DOHH2 (cell line): ENCODE measurements around the gene DNAJC27.
"Not testable (repeated sequence)": the region's sequence is repeated elsewhere in the genome, so short reads cannot be mapped to it uniquely, and the experiment has no call there.

Experiments
- H3F3A ChIP-seq: fragments of 200-600 bp; sonication (generic), shearing (Covaris generic); 2 replicates; pipeline ENCODE4 v1.6.0; 2016; ENCODE audit warnings: antibody characterized with exemption, mild to moderate bottlenecking; ENCODE audit not compliant: control insufficient read depth, insufficient read depth
- H3K27ac ChIP-seq: fragments of 200-600 bp; sonication (generic); 2 replicates; pipeline ENCODE4 v1.5.1; 2014; ENCODE audit warnings: low read depth, mild to moderate bottlenecking, low read length, moderate library complexity
- H3K27me3 ChIP-seq: fragments of 200-600 bp; sonication (generic); 2 replicates; pipeline ENCODE4 v1.6.1; 2014; ENCODE audit warnings: mild to moderate bottlenecking, low read length, mixed read lengths; ENCODE audit not compliant: control insufficient read depth
- H3K36me3 ChIP-seq: fragments of 200-600 bp; sonication (generic); 2 replicates; pipeline ENCODE4 v1.6.1; 2014; ENCODE audit warnings: mild to moderate bottlenecking, low read length, moderate library complexity, mixed read lengths; ENCODE audit not compliant: control insufficient read depth
- H3K4me1 ChIP-seq: fragments of 200-600 bp; sonication (generic); 2 replicates; pipeline ENCODE4 v1.6.1; 2014; ENCODE audit warnings: mild to moderate bottlenecking, low read length, mixed read lengths; ENCODE audit not compliant: control insufficient read depth
- H3K4me2 ChIP-seq: fragments of 200-600 bp; sonication (generic); 2 replicates; pipeline ENCODE4 v1.6.0; 2014; ENCODE audit warnings: mild to moderate bottlenecking, low read length, moderate library complexity
- H3K4me3 ChIP-seq: fragments of 200-600 bp; sonication (generic); 2 replicates; pipeline ENCODE4 v1.5.1; 2014; ENCODE audit warnings: mild to moderate bottlenecking, low read length, mixed read lengths
- H3K79me2 ChIP-seq: fragments of 200-600 bp; sonication (generic); 2 replicates; pipeline ENCODE4 v1.6.1; 2014; ENCODE audit warnings: mild to moderate bottlenecking, low read length, mixed read lengths; ENCODE audit not compliant: control insufficient read depth
- H3K9me2 ChIP-seq: fragments of 200-600 bp; sonication (generic); replicated peaks from 2 replicates; pipeline ENCODE4 v1.6.1; 2014; ENCODE audit warnings: mild to moderate bottlenecking, low read length, mixed read lengths; ENCODE audit not compliant: control insufficient read depth
- H3K9me3 ChIP-seq: fragments of 200-600 bp; sonication (generic); 2 replicates; pipeline ENCODE4 v1.6.1; 2014; ENCODE audit warnings: antibody characterized with exemption, low read length, mixed read lengths; ENCODE audit not compliant: control insufficient read depth, insufficient read depth
- H4K20me1 ChIP-seq: fragments of 200-600 bp; sonication (generic); 2 replicates; pipeline ENCODE4 v1.6.0; 2014; ENCODE audit warnings: low read depth, mild to moderate bottlenecking, antibody characterized with exemption, low read length, moderate library complexity; ENCODE audit not compliant: control insufficient read depth, insufficient read depth
- EZH2phosphoT487 ChIP-seq: fragments of 200-600 bp; sonication (generic); IDR thresholded peaks from 2 replicates; pipeline ENCODE4 v1.6.1; 2017; ENCODE audit warnings: borderline replicate concordance, mild to moderate bottlenecking, antibody characterized with exemption, low read length, moderate library complexity, mixed read lengths
- TF ChIP-seq, protein P1 (sequence below): fragments of 200-600 bp; sonication (generic); IDR thresholded peaks from one replicate; pipeline ENCODE4 v1.5.1; 2014; ENCODE audit warnings: antibody characterized with exemption, mild to moderate bottlenecking, low read depth, low read length; ENCODE audit not compliant: poor library complexity, severe bottlenecking

The DNAJC27 gene

DNA sequence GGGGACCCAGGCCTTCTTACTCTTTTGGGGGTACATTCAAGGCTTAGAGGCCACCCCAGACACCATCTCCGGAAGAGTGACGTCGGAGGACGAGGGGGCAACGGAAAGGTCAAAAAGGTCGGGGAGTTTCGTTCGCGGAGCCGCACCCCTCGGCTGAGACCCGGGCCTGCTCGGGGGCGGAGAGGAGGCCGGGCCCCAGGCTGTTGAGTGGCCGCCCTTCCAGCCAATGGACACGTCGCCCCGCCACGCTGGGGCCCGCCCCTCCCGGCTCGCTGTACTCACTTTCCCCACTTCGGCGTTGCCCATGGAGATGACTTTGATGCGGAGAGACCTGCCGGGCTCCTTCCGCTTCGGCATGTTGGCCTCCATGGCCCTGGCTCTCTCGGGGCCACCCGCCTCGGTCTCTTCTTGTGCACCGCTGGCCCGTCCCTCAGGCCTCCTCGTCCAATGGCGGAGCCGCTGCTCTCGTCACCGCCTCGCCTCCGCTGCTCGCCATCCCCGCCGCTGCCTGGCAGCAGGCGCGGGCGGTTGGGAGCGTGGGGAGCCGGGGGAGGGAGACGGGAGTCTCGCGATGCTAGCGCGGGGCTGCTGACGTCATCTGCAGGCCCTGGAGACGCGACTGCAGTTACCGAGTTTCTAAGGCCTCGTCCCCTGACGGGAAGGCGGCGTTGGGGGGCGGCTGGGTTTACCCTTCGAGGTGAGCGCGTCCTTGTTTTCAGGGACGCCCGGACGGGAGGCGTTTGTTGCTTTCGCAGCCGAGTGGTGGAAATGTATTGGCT, at the start of gene DNAJC27:
DNAJC27 (minus strand) TSS at position 420 of the 779 bp plus-strand sequence; CDS start at position 369, 51 bp downstream.
- H3K4me2 ChIP-seq: peak within 1 kb of the TSS; percentile 97

DNA sequence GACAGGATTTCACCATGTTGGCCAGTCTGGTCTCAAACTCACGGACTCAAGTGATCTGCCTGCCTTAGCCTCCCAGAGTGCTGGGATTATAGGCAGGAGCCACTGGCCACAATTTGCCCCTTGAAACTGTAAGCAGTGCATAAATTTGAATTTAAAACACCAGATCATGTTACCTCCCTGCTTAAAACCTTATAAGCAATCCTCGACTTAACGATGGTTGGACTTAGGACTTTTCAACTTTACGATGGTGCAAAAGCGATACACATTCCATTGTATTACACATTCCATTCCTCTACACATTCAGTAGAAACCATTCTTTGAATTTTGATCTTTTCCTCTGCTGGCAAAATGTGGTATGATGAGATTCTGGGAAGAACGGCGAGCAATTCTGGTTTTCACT, 46.9 kb upstream of the DNAJC27 start:
- no peaks in the 10 kb centered on the region for H3F3A ChIP-seq
- H3K79me2 ChIP-seq: no peaks in the 10 kb centered on the region
- no peaks in the 10 kb centered on the region for H3K4me1 ChIP-seq
- no peaks in the 10 kb centered on the region for H3K9me2 ChIP-seq
- TF ChIP-seq, protein P1, sequence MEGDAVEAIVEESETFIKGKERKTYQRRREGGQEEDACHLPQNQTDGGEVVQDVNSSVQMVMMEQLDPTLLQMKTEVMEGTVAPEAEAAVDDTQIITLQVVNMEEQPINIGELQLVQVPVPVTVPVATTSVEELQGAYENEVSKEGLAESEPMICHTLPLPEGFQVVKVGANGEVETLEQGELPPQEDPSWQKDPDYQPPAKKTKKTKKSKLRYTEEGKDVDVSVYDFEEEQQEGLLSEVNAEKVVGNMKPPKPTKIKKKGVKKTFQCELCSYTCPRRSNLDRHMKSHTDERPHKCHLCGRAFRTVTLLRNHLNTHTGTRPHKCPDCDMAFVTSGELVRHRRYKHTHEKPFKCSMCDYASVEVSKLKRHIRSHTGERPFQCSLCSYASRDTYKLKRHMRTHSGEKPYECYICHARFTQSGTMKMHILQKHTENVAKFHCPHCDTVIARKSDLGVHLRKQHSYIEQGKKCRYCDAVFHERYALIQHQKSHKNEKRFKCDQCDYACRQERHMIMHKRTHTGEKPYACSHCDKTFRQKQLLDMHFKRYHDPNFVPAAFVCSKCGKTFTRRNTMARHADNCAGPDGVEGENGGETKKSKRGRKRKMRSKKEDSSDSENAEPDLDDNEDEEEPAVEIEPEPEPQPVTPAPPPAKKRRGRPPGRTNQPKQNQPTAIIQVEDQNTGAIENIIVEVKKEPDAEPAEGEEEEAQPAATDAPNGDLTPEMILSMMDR: no peak
- no peak for TF ChIP-seq EZH2phosphoT487
- no peaks in the 10 kb centered on the region for H4K20me1 ChIP-seq
- no peaks in the 10 kb centered on the region for H3K9me3 ChIP-seq
- no peak overlapping the region for H3K4me3 ChIP-seq
- no peak overlapping the region for H3K27ac ChIP-seq
- no peaks in the 10 kb centered on the region for H3K36me3 ChIP-seq
- no peak overlapping the region for H3K4me2 ChIP-seq
- peaks cover 17% of the 10 kb centered on the region for H3K27me3 ChIP-seq

More for the DNA sequence above, at the start of gene DNAJC27:
- Histone ChIP-seq H3K9me3 (no peaks in the 10 kb centered on the region), H4K20me1 (no peaks in the 10 kb centered on the region; the same call in 1 of the 2 replicates), H3K27me3 (no peaks in the 10 kb centered on the region), H3K79me2 (peaks cover 46% of the 10 kb centered on the region), H3F3A (0 out of 2 replicates have a peak, but pooled peaks cover 3% of the 10 kb centered on the region), H3K4me1 (peaks cover 17% of the 10 kb centered on the region), H3K36me3 (peaks cover 5% of the 10 kb centered on the region), H3K27ac (peak within 1 kb of the TSS; percentile 83), H3K9me2 (no peaks in the 10 kb centered on the region), H3K4me3 (peak within 1 kb of the TSS; percentile 82)
- TF ChIP-seq, protein P1: no peak

DNA sequence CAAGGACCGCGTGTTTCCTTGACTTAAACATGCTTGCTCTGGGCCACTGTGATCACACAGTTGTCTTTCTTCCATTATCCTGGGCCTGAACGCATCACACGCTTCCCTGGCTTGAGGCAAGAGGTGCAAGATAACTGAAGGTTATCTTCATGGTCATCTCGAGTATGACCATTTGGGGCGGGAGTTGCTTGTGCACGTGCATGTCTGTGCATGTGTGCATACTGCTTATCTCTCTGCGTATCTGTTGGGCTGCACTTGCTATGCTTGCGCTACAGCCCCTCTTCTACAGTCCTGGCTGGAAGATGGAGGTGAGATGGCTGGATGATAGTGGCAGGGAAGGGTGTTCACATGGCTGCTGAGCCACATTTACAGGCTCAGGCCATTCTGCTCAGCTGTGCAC, 42.9 kb upstream of the DNAJC27 start:
- Histone ChIP-seq H3K4me3 (no peak overlapping the region), H3K27me3 (peaks cover 6% of the 10 kb centered on the region; the same call in 1 of the 2 replicates), H3K4me1 (no peaks in the 10 kb centered on the region), H3K9me2 (no peaks in the 10 kb centered on the region), H4K20me1 (no peaks in the 10 kb centered on the region), H3K79me2 (no peaks in the 10 kb centered on the region), H3F3A (no peaks in the 10 kb centered on the region), H3K27ac (no peak overlapping the region), H3K36me3 (no peaks in the 10 kb centered on the region), H3K4me2 (no peak overlapping the region), H3K9me3 (no peaks in the 10 kb centered on the region)
- TF ChIP-seq EZH2phosphoT487: no peak
- TF ChIP-seq, protein P1: no peak

DNA sequence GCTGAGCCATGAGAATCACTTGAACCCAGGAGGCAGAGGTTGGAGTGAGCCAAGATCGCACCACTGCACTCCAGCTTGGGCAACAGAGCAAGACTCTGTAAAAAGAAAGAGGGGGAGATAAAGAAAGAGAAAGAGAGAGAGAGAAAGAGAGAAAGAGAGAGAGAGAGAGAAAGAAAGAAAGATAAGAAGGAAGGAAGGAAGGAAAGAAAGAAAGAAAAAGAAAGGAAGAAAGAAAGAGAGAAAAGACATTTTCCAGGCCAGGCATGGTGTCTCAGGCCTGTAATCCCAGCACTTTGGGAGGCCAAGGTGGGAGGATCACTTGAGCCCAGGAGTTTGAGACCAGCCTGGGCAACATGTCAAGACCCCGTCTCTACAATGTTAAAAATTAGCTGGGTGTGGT, 39.6 kb upstream of the DNAJC27 start:
- H3K4me1 ChIP-seq, H3K9me3 ChIP-seq, H4K20me1 ChIP-seq, H3K36me3 ChIP-seq, H3K27ac ChIP-seq, H3F3A ChIP-seq, H3K9me2 ChIP-seq, H3K27me3 ChIP-seq, H3K4me2 ChIP-seq, H3K79me2 ChIP-seq, H3K4me3 ChIP-seq: not testable (repeated sequence)
